T-cell (primary cell): ENCODE measurements around the gene PTBP1. TPM values are rescaled to one million over a fixed set of nuclear protein-coding genes. Genes with fewer than 3 reads are reported as not detected.
A peak's percentile ranks its signal among the peaks of the same experiment; 100 is the strongest.

Experiments used
- ATAC-seq, 4 experiments: fragments of 200-7000 bp in 3 of 4; fragments of 150-1000 bp in 1 of 4; cut with Tn5 transposase; replicated peaks in 1 of 4; 1 replicate in 3 of 4; 2 replicates in 1 of 4; pipeline ENCODE4 v1.10.0; 2021; ENCODE audit warnings: moderate library complexity in 3 of 4, mild to moderate bottlenecking in 2 of 4, moderate number of reproducible peaks in 1 of 4
- CTCF ChIA-PET, 2 donors: fragments of 300-600 bp; sonication (Branson Sonifier 250); formaldehyde crosslinking; loops; one replicate each; lab custom pipeline; 2022; ENCODE audit warnings: antibody characterized with exemption in 2 of 2; lab: Charles Lee
- POLR2A ChIA-PET, 2 donors: fragments of 300-600 bp; sonication (Branson Sonifier 250); formaldehyde crosslinking; loops; one replicate each; lab custom pipeline; 2022; ENCODE audit warnings: antibody characterized with exemption in 2 of 2; lab: Charles Lee
- DNase-seq, 35 experiments: peaks; one replicate each; pipeline versions ENCODE4 v3.0.0 to v3.0.0-alpha.2; 2013 to 2023
- H3K27ac ChIP-seq: one replicate; pipeline ENCODE4 v1.5.1; 2013; ENCODE audit warnings: low read length
- H3K27me3 ChIP-seq, 2 experiments: replicated peaks in 1 of 2; 1 replicate in 1 of 2; 2 replicates in 1 of 2; pipeline versions ENCODE4 v1.6.1 to v1.7.0; 2013; ENCODE audit warnings: low read length in 1 of 2, mixed read lengths in 1 of 2; ENCODE audit not compliant: control insufficient read depth in 2 of 2, insufficient read depth in 2 of 2; ENCODE audit errors: extremely low read depth in 1 of 2
- H3K36me3 ChIP-seq, 2 donors: 1 replicate in 1 of 2; 2 replicates in 1 of 2; pipeline versions ENCODE4 v1.6.1 to v1.7.0; 2013; ENCODE audit warnings: low read length in 1 of 2; ENCODE audit not compliant: control insufficient read depth in 2 of 2, insufficient read depth in 1 of 2; ENCODE audit errors: extremely low read depth in 1 of 2
- H3K4me1 ChIP-seq, 2 experiments: 1 replicate in 1 of 2; 2 replicates in 1 of 2; pipeline versions ENCODE4 v1.6.1 to v1.7.0; 2013; ENCODE audit warnings: low read length in 2 of 2, mixed read lengths in 1 of 2; ENCODE audit not compliant: insufficient read depth in 2 of 2, control insufficient read depth in 1 of 2; ENCODE audit errors: extremely low read depth in 1 of 2
- H3K4me3 ChIP-seq, 2 donors: 1 replicate in 1 of 2; 2 replicates in 1 of 2; pipeline versions ENCODE4 v1.5.1 to v1.7.0; 2013; ENCODE audit warnings: mild to moderate bottlenecking in 2 of 2, low read length in 1 of 2, moderate library complexity in 1 of 2; ENCODE audit not compliant: control insufficient read depth in 1 of 2; ENCODE audit errors: extremely low read depth in 1 of 2
- H3K9me3 ChIP-seq: 2 replicates; pipeline ENCODE4 v1.7.0; 2013
- H3K27ac Mint-ChIP-seq, 2 donors: one replicate each; pipeline ENCODE4 v1.8.0; 2020 to 2021; ENCODE audit warnings: mild to moderate bottlenecking in 2 of 2, mixed read lengths in 2 of 2
- H3K27me3 Mint-ChIP-seq, 2 donors: one replicate each; pipeline ENCODE4 v1.8.0; 2021 to 2022; ENCODE audit warnings: mixed read lengths in 2 of 2
- H3K36me3 Mint-ChIP-seq: one replicate; pipeline ENCODE4 v1.8.0; 2021; ENCODE audit warnings: mixed read lengths
- H3K4me1 Mint-ChIP-seq, 3 donors: one replicate each; pipeline ENCODE4 v1.8.0; 2020 to 2022; ENCODE audit warnings: mixed read lengths in 3 of 3, mild to moderate bottlenecking in 1 of 3
- H3K4me3 Mint-ChIP-seq, 3 donors: one replicate each; pipeline ENCODE4 v1.8.0; 2020 to 2022; ENCODE audit warnings: mild to moderate bottlenecking in 3 of 3, mixed read lengths in 3 of 3, moderate library complexity in 3 of 3
- H3K9me3 Mint-ChIP-seq, 3 donors: one replicate each; pipeline ENCODE4 v1.8.0; 2020 to 2022; ENCODE audit warnings: mixed read lengths in 3 of 3
- WGBS: methylation state at CpG from one replicate; pipeline ENCODE4 v1.1.5; 2013; ENCODE audit warnings: missing lambda C conversion rate; ENCODE audit not compliant: insufficient coverage; 5-methylcytosine and 5-hydroxymethylcytosine counted together
- total RNA-seq, 35 experiments: library from RNA in 6 of 35; stranded (reverse) in 6 of 35; fragments of 120-200 nt in 1 of 35; gene quantifications; one replicate each; pipeline versions ENCODE4 v1.2.1 to v1.2.4 and lab custom pipeline; 2013 to 2026

PTBP1 gene
- total RNA-seq, 5 donors from 2014 or later (not counting 1 experiment from before 2014, with no cell fraction given), result 307 to 343 (median 316) TPM

DNA sequence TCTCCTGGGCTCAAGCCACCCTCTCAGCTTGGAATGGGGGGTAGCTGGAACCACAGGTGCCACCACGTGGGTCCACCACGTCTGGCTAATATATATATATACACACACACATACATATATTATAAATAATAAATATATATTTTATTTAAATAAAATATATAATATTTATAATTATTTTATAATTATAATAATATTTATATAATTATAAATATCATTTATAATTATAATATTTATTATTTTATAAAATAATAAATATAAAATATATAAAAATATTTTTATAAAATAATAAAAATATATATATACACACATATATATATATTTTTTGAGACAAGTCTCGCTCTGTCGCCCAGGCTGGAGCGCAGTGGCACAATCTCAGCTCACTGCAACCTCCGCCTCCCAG lies 57.3 kb downstream of the PTBP1 start:
- peaks cover 0 to 2% (median 0%) of the 10 kb centered on the region in 3 donors for H3K4me1 Mint-ChIP-seq
- no peaks in the 10 kb centered on the region for H3K9me3 ChIP-seq
- H3K27ac Mint-ChIP-seq, result no peak overlapping the region
- H3K4me3 Mint-ChIP-seq, result no peak overlapping the region
- no peaks in the 10 kb centered on the region for H3K36me3 Mint-ChIP-seq
- no peak overlapping the region for H3K27ac ChIP-seq
- peaks cover 0 to 5% of the 10 kb centered on the region in 2 experiments for H3K4me1 ChIP-seq
- CTCF ChIA-PET, result interaction anchor here in 1 of 2 donors (0.6 kb wide), 1 partner anchor 221 kb away, joined by 4 read pairs; no protein-coding TSS in a partner anchor
- POLR2A ChIA-PET, result no interaction called here
- H3K27me3 ChIP-seq, result peaks cover 0 to 72% of the 10 kb centered on the region in 2 experiments
- ATAC-seq (no peak), DNase-seq (no peak)
- peaks cover 0 to 23% of the 10 kb centered on the region in 2 donors for H3K27me3 Mint-ChIP-seq
- no peaks in the 10 kb centered on the region for H3K9me3 Mint-ChIP-seq
- no CpG with 5 or more reads among the region's 6 CpGs for WGBS
- H3K36me3 ChIP-seq, result no peaks in the 10 kb centered on the region
- no peak overlapping the region for H3K4me3 ChIP-seq

DNA sequence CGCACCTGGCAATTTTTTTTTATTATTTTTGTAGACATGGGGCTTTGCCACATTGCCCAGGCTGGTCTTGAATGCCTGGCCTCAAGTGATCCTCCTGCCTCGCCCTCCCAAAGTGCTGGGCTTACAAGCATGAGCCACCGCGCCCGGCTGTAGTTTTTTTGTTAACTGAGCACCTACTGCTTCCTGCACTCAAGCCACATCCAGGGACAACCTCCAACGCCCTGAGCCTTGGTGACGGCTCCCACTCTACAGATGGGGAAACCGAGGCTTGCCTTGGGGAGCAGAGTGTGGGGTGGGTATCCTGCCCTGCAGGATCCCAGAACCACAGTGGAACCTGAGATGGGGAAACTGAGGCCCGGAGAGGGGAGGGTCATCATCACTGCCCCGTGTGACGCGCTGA lies 57.9 kb downstream of the PTBP1 start:
- Histone ChIP-seq H3K4me1 (peaks cover 0 to 5% of the 10 kb centered on the region in 2 experiments), H3K27me3 (peaks cover 0 to 72% of the 10 kb centered on the region in 2 experiments), H3K9me3 (no peaks in the 10 kb centered on the region), H3K4me3 (no peak overlapping the region), H3K27ac (no peak overlapping the region), H3K36me3 (no peaks in the 10 kb centered on the region)
- no peak overlapping the region for H3K27ac Mint-ChIP-seq
- H3K4me1 Mint-ChIP-seq, result peaks cover 0 to 3% (median 2%) of the 10 kb centered on the region in 3 donors
- no peak overlapping the region for H3K4me3 Mint-ChIP-seq
- ChIA-PET POLR2A (no interaction called here), CTCF (no interaction called here)
- H3K36me3 Mint-ChIP-seq, result no peaks in the 10 kb centered on the region
- no peaks in the 10 kb centered on the region for H3K9me3 Mint-ChIP-seq
- ATAC-seq, result no peak
- H3K27me3 Mint-ChIP-seq, result peaks cover 0 to 21% of the 10 kb centered on the region in 2 donors
- no peak for DNase-seq
- WGBS, result 84% methylated on average over 11 of the region's 12 CpGs

DNA sequence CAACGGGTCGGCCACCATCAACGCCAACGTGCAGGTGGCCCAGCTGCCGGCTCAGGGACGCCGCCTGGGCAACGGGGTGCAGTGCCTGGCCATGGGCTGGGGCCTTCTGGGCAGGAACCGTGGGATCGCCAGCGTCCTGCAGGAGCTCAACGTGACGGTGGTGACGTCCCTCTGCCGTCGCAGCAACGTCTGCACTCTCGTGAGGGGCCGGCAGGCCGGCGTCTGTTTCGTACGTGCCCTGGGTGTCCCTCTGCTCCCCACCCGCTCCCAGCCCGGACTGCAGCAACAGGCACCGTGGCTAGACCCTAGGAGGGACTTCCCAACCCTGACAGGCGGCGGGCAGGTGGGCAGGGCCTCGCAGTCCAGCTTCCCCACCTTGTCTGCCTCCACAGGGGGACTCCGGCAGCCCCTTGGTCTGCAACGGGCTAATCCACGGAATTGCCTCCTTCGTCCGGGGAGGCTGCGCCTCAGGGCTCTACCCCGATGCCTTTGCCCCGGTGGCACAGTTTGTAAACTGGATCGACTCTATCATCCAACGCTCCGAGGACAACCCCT lies 58.4 kb downstream of the PTBP1 start:
- Histone ChIP-seq H3K36me3 (no peaks in the 10 kb centered on the region), H3K4me1 (peaks cover 0 to 6% of the 10 kb centered on the region in 2 experiments), H3K4me3 (no peak overlapping the region), H3K27me3 (peaks cover 0 to 69% of the 10 kb centered on the region in 2 experiments), H3K27ac (no peak overlapping the region), H3K9me3 (no peaks in the 10 kb centered on the region)
- Mint-ChIP-seq H3K4me3 (no peak overlapping the region), H3K36me3 (no peaks in the 10 kb centered on the region), H3K27me3 (peaks cover 0 to 21% of the 10 kb centered on the region in 2 donors), H3K9me3 (no peaks in the 10 kb centered on the region), H3K27ac (no peak overlapping the region), H3K4me1 (peaks cover 0 to 3% (median 2%) of the 10 kb centered on the region in 3 donors)
- ChIA-PET CTCF (no interaction called here), POLR2A (no interaction called here)
- ATAC-seq, result no peak
- 76% methylated on average over 40 of the region's 40 CpGs for WGBS
- no peak for DNase-seq

DNA sequence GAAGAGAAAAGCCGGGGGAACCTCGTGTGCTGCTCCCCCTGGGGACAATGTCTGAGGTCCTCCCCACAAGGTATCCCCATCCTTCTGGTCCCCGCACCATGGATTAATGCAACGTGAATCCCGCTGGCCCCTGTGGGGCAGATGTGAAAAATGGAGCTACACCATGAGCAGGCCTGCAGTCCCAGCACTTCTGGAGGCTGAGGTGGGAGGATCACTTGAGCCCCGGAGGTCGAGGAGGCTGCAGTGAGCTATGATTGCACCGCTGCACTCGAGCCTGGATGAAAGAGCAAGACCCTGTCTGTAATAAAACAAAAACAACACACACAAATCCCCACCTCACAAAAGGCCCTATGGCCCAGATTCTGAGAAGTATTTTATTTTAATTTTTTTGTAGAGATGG lies 61.0 kb downstream of the PTBP1 start:
- Mint-ChIP-seq H3K9me3 (no peaks in the 10 kb centered on the region), H3K27me3 (peaks cover 0 to 9% of the 10 kb centered on the region in 2 donors), H3K4me1 (peaks cover 11 to 13% (median 12%) of the 10 kb centered on the region in 3 donors), H3K36me3 (no peaks in the 10 kb centered on the region), H3K4me3 (no peak overlapping the region), H3K27ac (no peak overlapping the region)
- Histone ChIP-seq H3K36me3 (no peaks in the 10 kb centered on the region), H3K4me3 (no peak overlapping the region), H3K27ac (no peak overlapping the region), H3K4me1 (peaks cover 6 to 28% of the 10 kb centered on the region in 2 experiments), H3K9me3 (no peaks in the 10 kb centered on the region), H3K27me3 (peaks cover 0 to 63% of the 10 kb centered on the region in 2 experiments)
- POLR2A ChIA-PET, result interaction anchor here in 1 of 2 donors (0.6 kb wide), 1 partner anchor 60 kb away, joined by 6 read pairs; no protein-coding TSS in a partner anchor
- WGBS, result no CpG with 5 or more reads among the region's 9 CpGs
- CTCF ChIA-PET, result interaction anchor here in 1 of 2 donors (0.6 to 1.2 kb wide), 2 partner anchors 62 to 139 kb away, joined by 4 to 9 read pairs; no protein-coding TSS in a partner anchor
- no peak for DNase-seq
- no peak for ATAC-seq

DNA sequence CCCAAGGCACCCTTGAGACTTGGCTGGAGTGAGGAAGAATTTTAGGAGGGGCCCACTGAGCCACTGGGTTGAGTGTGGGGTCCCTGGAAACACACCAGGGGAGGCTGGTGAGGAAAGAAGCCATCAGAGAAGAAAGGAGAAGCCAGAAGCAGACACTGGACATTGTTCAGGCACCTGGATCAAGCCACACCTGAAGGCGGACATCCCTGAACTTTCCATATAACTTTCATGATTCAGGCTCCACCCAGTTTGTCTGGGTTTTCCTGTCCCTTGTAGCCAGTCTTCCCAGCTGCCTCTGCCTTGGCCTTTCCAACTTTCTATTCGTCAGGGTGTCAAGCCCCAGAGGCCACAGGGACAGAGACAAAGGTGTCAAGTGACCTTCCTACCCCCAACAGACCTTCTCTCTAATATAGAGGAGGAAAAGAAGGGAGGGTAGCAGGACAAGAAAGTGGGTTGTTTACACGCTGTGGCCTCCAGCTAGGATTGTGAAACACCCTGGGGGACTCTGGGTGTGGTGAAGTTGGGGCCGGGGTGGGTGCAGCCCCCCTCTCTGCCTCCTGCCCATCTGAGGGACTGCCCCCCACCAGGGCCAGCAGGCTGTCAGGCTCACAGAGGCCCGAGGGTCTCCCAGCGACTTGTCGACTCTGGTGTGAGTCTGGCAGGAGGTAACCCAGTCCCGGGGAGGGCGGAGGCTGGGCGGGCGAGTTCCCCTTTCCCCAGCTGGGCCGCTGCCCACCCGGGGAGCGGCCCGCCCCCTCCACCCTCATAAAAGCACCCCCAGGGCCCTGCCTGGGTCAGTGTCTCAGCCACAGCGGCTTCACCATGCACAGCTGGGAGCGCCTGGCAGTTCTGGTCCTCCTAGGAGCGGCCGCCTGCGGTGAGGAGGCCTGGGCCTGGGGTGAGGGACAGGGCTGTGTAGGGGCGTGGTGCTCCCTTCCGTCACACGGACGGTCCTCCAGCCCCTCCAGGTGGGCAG lies 61.9 kb downstream of the PTBP1 start, which contains the start of gene CFD:
CFD (plus strand) TSS at position 797 of the 976 bp plus-strand sequence; CDS start at position 823, 26 bp downstream.
- Histone ChIP-seq H3K9me3 (no peaks in the 10 kb centered on the region), H3K4me1 (peaks cover 7 to 37% of the 10 kb centered on the region in 2 experiments), H3K27ac (no peak within 1 kb of the TSS), H3K4me3 (peak within 1 kb of the TSS in 1 of 2 donors; percentile 23), H3K36me3 (no peaks in the 10 kb centered on the region), H3K27me3 (peaks cover 0 to 59% of the 10 kb centered on the region in 2 experiments)
- H3K36me3 Mint-ChIP-seq, result no peaks in the 10 kb centered on the region
- no peak within 1 kb of the TSS for H3K27ac Mint-ChIP-seq
- no peak for ATAC-seq
- peaks cover 0 to 9% of the 10 kb centered on the region in 2 donors for H3K27me3 Mint-ChIP-seq
- peak within 1 kb of the TSS; percentile 13 to 28 (median 17) for H3K4me3 Mint-ChIP-seq
- ChIA-PET CTCF (interaction anchor here in 1 of 2 donors (0.6 to 1.2 kb wide), 2 partner anchors 61 to 138 kb away, joined by 4 to 9 read pairs; no protein-coding TSS in a partner anchor), POLR2A (interaction anchor here (0.6 kb wide), 2 partner anchors 48 to 59 kb away, joined by 3 to 6 read pairs; no protein-coding TSS in a partner anchor)
- 31% methylated on average over 15 of the region's 24 CpGs for WGBS
- H3K9me3 Mint-ChIP-seq, result no peaks in the 10 kb centered on the region
- peak in 2 of 35 experiments; percentile 28 to 54 for DNase-seq
- H3K4me1 Mint-ChIP-seq, result peaks cover 17 to 21% (median 19%) of the 10 kb centered on the region in 3 donors
